C4-2B (cell line): ENCODE measurements around the gene SACS.

Experiments used
- CTCF ChIP-seq: fragments of 450-650 bp; conservative IDR thresholded peaks from 2 replicates; pipeline ENCODE4 v1.5.1; 2017; ENCODE audit warnings: mild to moderate bottlenecking
- ZFX ChIP-seq: fragments of 450-650 bp; IDR thresholded peaks from 2 replicates; pipeline ENCODE4 v1.6.1; 2017

GRCh38 chr13:23449398-23450162 lies 16.1 kb upstream of the SACS start:
- no peak for TF ChIP-seq CTCF
- TF ChIP-seq ZFX: no peak
